Measurements from ENCODE around the gene IL4R.
"Not testable (repeated sequence)": the region's sequence is repeated elsewhere in the genome, so short reads cannot be mapped to it uniquely, and the experiment has no call there.

The IL4R gene

DNA sequence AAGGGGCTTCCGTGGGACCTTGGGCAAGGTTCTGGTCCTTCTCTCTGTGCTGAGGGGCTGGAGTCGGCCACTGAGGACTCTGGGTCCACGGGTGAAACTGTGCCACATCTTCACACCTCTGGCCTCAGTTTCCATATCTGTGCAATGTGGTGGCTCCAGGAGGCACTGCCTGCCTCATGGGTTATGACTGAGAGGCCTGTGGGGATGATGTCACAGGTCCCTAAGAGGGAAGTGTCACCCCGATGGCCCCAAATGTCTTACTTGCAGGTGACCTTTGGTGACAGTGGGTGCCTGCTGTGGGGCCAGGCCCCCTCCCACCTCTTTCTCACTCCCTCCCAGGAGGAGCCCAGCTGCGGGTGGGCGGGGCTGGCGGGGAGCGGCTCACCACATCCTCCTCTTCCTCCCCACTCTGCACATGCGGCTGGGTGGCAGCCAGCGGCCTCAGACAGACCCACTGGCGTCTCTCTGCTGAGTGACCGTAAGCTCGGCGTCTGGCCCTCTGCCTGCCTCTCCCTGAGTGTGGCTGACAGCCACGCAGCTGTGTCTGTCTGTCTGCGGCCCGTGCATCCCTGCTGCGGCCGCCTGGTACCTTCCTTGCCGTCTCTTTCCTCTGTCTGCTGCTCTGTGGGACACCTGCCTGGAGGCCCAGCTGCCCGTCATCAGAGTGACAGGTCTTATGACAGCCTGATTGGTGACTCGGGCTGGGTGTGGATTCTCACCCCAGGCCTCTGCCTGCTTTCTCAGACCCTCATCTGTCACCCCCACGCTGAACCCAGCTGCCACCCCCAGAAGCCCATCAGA lies 88.2 kb downstream of the IL4R start, which contains the start of gene IL21R:
Gene IL21R (plus strand): TSS at position 407 of the 801 bp plus-strand sequence. CDS start 27,898 bp downstream, outside the sequence.
- no peaks in the 10 kb centered on the region for H3K9me3 Mint-ChIP-seq
- no peaks in the 10 kb centered on the region for H3K27me3 Mint-ChIP-seq
- H3K4me1 Mint-ChIP-seq, result peaks cover 54% of the 10 kb centered on the region
- peak within 1 kb of the TSS; percentile 99 for H3K4me3 Mint-ChIP-seq
- peaks cover 28% of the 10 kb centered on the region for H3K36me3 Mint-ChIP-seq
- peak within 1 kb of the TSS; percentile 99 for H3K27ac Mint-ChIP-seq

DNA sequence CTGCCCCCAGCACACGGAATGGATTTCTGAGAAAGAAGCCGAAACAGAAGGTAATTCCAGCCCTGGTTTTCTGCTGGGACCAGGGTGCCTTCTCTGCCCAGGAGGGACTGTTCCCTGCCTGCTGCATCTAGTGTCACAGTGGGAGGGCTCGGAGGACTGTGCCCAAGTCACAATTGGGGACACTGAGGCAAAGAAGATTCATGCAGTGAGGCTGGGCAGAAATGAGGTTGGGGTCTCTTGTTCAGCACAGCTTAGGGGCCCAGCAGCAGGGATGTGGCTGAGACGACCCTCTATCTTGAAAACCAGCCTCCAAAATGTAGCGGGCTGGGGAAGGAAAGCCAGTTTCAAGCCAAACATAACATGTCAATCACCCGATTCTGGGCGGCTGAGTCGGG lies 88.8 kb downstream of the IL4R start:
- no peaks in the 10 kb centered on the region for H3K27me3 Mint-ChIP-seq
- H3K4me1 Mint-ChIP-seq, result peaks cover 58% of the 10 kb centered on the region
- H3K27ac Mint-ChIP-seq, result peak overlapping the region; percentile 99
- no peaks in the 10 kb centered on the region for H3K9me3 Mint-ChIP-seq
- peak overlapping the region; percentile 99 for H3K4me3 Mint-ChIP-seq
- H3K36me3 Mint-ChIP-seq, result peaks cover 31% of the 10 kb centered on the region

DNA sequence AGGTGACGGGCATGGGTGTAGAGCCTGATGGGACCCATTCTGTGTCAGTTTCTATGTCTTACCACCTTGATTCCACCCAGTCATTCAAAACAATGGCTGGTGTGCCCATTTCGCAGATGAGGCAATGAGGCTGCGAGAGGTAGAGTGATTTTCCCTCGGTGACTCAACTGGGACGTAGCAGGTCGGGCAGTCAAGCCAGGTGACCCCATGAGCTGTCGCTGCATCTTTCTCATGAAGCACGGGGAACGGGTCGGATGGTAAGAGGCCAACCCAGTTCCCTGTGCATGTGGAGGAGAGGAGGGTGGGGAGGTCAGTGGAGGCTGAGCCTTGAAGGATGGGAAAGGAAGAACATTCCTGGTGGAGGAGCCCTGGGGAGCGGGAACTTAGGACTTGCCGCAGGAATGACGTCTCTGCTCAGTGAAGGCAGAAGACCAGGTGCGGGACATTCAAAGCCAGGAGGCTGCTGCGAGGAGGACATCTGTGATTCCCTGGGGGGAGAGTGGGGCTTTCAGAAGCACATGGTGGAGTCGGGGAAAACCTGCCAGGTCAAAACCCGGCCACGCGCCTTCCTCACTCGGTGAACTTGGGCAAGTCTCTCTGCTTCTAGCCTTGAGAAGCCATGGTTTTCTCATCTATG lies 89.3 kb downstream of the IL4R start:
- Mint-ChIP-seq H3K27me3 (no peaks in the 10 kb centered on the region), H3K36me3 (peaks cover 33% of the 10 kb centered on the region), H3K4me3 (peak overlapping the region; percentile 99), H3K27ac (peak overlapping the region; percentile 99), H3K9me3 (no peaks in the 10 kb centered on the region), H3K4me1 (peaks cover 64% of the 10 kb centered on the region)

DNA sequence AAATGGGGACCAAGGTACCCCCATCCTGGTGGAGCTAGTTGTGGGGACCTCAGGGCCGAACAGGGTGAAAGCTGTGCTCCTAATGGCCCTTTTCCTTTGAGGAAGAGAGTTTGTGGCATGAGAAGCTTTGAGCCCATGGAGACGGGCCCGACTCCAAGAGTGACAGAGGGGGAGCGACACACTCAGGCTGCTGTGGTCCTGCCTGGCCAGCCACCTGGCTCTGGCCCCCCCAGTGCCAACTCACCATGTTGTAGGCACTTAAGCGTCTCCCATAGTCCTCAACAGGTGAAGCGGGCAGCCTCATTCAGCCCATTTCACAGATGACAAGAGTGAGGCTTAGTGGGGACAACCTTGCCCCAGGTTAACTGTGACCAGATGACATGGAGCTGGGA lies 89.8 kb downstream of the IL4R start:
- Mint-ChIP-seq H3K36me3 (peaks cover 36% of the 10 kb centered on the region), H3K27ac (peak overlapping the region; percentile 99), H3K9me3 (no peaks in the 10 kb centered on the region), H3K4me3 (peak overlapping the region; percentile 99), H3K4me1 (peaks cover 67% of the 10 kb centered on the region), H3K27me3 (no peaks in the 10 kb centered on the region)

GRCh38 chr16:27404163-27404823 lies 90.5 kb downstream of the IL4R start:
- H3K4me3 Mint-ChIP-seq, result peak overlapping the region; percentile 99
- peaks cover 66% of the 10 kb centered on the region for H3K4me1 Mint-ChIP-seq
- H3K27ac Mint-ChIP-seq, result peak overlapping the region; percentile 99
- H3K9me3 Mint-ChIP-seq, result no peaks in the 10 kb centered on the region
- H3K27me3 Mint-ChIP-seq, result no peaks in the 10 kb centered on the region
- peaks cover 40% of the 10 kb centered on the region for H3K36me3 Mint-ChIP-seq

DNA sequence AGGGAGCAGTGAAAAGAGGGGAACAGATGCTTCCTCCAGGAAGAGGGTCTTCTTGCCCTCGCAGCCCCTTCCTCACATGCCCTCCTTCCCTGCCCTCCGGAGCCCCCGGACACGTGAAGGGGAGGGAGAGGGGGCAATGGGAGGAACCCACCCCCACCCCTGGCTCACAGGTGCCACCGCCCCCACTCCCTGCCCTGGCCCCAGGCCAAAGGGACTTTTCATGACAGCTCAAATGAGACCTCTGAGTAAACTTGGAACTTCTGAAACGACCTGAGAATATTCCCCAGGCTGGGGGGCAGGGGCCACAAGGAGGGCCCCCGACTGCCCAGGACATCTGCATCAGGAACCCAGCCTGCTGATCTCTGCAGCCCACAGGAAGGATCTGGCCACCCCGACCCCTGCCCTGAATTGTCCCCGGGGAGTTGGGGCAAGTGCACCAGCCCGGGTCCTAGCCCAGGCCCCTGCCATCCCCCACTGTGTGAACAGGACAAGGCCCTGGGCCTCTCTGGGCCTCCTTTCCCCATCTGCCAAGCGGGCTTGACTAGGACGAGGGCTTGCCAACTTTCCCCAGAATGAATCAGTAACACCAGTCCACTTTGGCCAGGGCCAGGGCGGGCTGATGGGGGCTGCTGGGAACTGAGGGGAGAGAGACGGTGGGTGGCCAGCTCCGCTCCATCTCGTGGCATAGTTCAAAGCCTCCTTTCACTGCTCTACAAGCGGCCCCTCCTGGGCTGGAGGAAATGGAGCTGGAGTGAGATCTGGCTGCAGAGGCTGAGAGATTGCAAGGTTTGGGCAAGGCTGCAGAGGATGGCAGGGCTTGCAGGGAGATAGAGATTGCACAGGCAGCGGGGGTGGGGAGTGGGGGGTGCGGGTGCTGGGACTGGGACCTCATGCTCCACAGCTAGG lies 92.0 kb downstream of the IL4R start:
- peak overlapping the region; percentile 99 for H3K4me3 Mint-ChIP-seq
- peaks cover 48% of the 10 kb centered on the region for H3K36me3 Mint-ChIP-seq
- H3K4me1 Mint-ChIP-seq, result peaks cover 65% of the 10 kb centered on the region
- H3K27ac Mint-ChIP-seq, result peak overlapping the region; percentile 87
- H3K27me3 Mint-ChIP-seq, result no peaks in the 10 kb centered on the region
- no peaks in the 10 kb centered on the region for H3K9me3 Mint-ChIP-seq

GRCh38 chr16:27406511-27407128 lies 92.8 kb downstream of the IL4R start:
- Mint-ChIP-seq H3K4me1 (peaks cover 65% of the 10 kb centered on the region), H3K27ac (peak overlapping the region; percentile 87), H3K4me3 (peak overlapping the region; percentile 99), H3K27me3 (no peaks in the 10 kb centered on the region), H3K9me3 (no peaks in the 10 kb centered on the region), H3K36me3 (peaks cover 51% of the 10 kb centered on the region)

GRCh38 chr16:27407133-27407532 lies 93.4 kb downstream of the IL4R start:
- peaks cover 65% of the 10 kb centered on the region for H3K4me1 Mint-ChIP-seq

DNA sequence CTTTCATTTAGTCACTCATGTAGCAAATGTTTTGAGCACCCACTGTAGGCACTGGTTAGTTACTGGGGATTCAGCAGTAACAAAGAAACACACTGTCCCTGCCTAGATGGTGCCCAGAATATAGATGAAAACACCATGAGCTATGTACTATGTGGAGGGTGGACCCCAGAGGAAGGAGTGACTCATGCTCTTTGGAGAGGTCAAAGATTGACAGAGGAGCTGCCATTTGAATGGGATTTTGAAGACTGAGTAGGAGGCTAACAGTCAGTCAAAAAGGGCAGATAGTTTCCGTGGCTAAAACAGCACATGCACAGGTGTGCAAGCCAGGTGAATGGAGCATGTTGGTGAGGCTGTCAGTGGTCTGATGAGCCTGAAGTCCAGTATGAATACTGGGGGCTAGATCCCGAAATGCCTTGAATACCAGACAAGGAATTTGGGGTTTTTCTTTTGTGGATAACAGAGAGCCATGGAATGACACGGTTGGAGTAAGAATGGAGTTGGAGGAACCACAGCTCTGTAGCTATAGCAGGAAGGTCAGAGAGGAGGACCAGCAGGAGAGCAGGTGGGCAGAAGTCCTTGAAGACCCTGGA lies 94.3 kb downstream of the IL4R start:
- Mint-ChIP-seq H3K9me3 (peaks cover 11% of the 10 kb centered on the region), H3K36me3 (peaks cover 57% of the 10 kb centered on the region), H3K27ac (peak overlapping the region; percentile 98), H3K4me1 (peaks cover 74% of the 10 kb centered on the region), H3K27me3 (no peaks in the 10 kb centered on the region), H3K4me3 (peak overlapping the region; percentile 99)

More at GRCh38 chr16:27407133-27407532, 93.4 kb downstream of the IL4R start:
- peaks cover 56% of the 10 kb centered on the region for H3K36me3 Mint-ChIP-seq
- H3K27ac Mint-ChIP-seq, result peak overlapping the region; percentile 87
- no peaks in the 10 kb centered on the region for H3K27me3 Mint-ChIP-seq
- peaks cover 4% of the 10 kb centered on the region for H3K9me3 Mint-ChIP-seq
- peak overlapping the region; percentile 99 for H3K4me3 Mint-ChIP-seq

DNA sequence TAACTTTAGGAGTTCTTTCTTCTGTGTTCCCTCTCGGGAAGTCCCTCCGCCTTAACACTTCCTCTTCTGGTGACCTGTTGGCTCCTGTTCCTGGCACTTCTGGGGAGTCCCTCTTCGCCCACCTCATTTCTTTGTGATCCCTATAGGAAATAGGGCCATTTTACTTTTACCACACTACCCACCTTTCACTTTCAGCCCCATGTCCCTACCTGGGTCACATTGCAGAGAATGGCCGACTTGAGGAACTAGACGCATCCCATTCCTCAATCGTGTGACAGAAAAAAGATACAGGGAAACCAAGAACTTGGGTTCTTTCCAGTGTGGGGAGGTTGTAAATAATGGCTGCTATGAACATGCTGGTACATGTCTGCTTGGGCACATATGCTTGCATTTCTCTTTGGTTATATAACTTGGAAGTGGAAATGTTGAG lies 94.8 kb downstream of the IL4R start:
- Mint-ChIP-seq H3K9me3 (peaks cover 11% of the 10 kb centered on the region), H3K36me3 (peaks cover 57% of the 10 kb centered on the region)

DNA sequence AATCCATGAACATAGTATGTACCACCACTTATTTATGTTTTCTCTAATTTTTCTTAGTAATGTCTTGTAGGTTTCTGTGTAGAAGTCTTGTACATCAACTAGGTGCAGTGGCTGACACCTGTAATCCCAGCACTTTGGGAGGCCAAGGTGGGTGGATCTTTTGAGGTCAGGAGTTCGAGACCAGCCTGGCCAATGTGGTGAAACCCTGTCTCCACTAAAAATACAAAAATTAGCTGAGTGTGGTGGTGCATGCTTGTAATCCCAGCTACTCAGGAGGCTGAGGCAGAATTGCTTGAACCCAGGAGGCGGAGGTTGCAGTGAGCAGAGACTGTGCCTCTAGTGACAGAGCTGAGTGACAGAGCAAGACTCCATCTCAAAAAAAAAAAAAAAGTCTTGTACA lies 96.2 kb downstream of the IL4R start:
- not testable (repeated sequence) for H3K27me3 Mint-ChIP-seq
- Mint-ChIP-seq H3K27ac (peak overlapping the region; percentile 89), H3K4me3 (peak overlapping the region; percentile 81), H3K9me3 (peaks cover 11% of the 10 kb centered on the region), H3K4me1 (peaks cover 87% of the 10 kb centered on the region), H3K36me3 (peaks cover 56% of the 10 kb centered on the region)

More for the DNA sequence above, 94.8 kb downstream of the IL4R start:
- Mint-ChIP-seq H3K4me3 (peak overlapping the region; percentile 99), H3K27ac (peak overlapping the region; percentile 98), H3K27me3 (no peaks in the 10 kb centered on the region), H3K4me1 (peaks cover 79% of the 10 kb centered on the region)

GRCh38 chr16:27410761-27411160 lies 97.0 kb downstream of the IL4R start:
- Mint-ChIP-seq H3K27ac (peak overlapping the region; percentile 89), H3K4me1 (peaks cover 93% of the 10 kb centered on the region), H3K4me3 (peak overlapping the region; percentile 81), H3K27me3 (no peaks in the 10 kb centered on the region), H3K36me3 (peaks cover 61% of the 10 kb centered on the region), H3K9me3 (peaks cover 11% of the 10 kb centered on the region)

GRCh38 chr16:27413956-27414355 lies 100.2 kb downstream of the IL4R start:
- Mint-ChIP-seq H3K4me3 (peak overlapping the region; percentile 27), H3K9me3 (peaks cover 11% of the 10 kb centered on the region), H3K36me3 (peaks cover 55% of the 10 kb centered on the region), H3K4me1 (peaks cover 77% of the 10 kb centered on the region), H3K27ac (no peak overlapping the region), H3K27me3 (no peaks in the 10 kb centered on the region)
